ENCODE data around the gene CEACAM19. TPM values are rescaled to one million over a fixed set of nuclear protein-coding genes. Genes with fewer than 3 reads are reported as not detected.

Gene CEACAM19
- total and polyA plus RNA-seq, 2 of the 8 experiments (the other 6 are each of a cell fraction or from before 2014, with no cell fraction given): 3.1 to 3.4 TPM

DNA sequence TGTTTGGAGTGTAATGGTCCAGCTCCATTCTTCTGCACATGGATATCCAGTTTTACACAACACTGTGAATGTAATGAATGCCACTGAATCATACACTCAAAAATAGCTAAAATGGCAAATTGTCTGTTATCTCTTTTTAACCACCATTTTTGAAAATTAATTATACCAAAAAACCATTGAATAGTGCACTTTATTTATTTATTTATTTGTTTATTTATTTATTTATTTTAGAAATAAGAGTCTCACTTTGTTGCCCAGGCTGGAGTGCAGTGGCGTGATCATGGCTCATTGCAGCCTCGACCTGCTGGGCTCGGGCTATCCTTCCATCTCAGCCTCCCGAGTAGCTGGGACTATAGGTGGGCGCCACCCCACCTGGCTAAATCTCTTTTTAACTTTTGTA, 7.3 kb upstream of the CEACAM19 start:
- Histone ChIP-seq H3K4ac (replicated peaks; ENCODE audit: insufficient read length, low read depth, low read length) (no peak overlapping the region), H4K20me1 (replicated peaks in 1 of 2; ENCODE audit: control insufficient read depth in 1 of 2, insufficient read depth in 2 of 2, low read length in 2 of 2) (no peaks in the 10 kb centered on the region)
- no peak for TF ChIP-seq RAD21 (IDR thresholded peaks at IDR 0.05 in 1 of 2, conservative IDR thresholded peaks at IDR 0.05 in 1 of 2; ENCODE audit: low read depth in 2 of 2, low read length in 2 of 2)
- no peak for TF ChIP-seq TAF1 (IDR thresholded peaks at IDR 0.05; ENCODE audit: low read depth, low read length)

More for the DNA sequence above, 7.3 kb upstream of the CEACAM19 start:
- Histone ChIP-seq H2BK5ac (ENCODE audit: low read depth, low read length) (no peak overlapping the region), H3K23ac (ENCODE audit: insufficient read length) (no peak overlapping the region), H3K4me2 (ENCODE audit: insufficient read depth in 1 of 2, low read depth in 2 of 2, low read length in 2 of 2) (no peak overlapping the region), H2AK5ac (ENCODE audit: low read depth, low read length) (no peak overlapping the region), H2BK12ac (ENCODE audit: low read depth, low read length) (no peak overlapping the region), H3K4me3 (ENCODE audit: extremely low read depth in 1 of 4, insufficient read depth in 2 of 4, low read depth in 3 of 4, low read length in 4 of 4) (no peak overlapping the region), H3K4me1 (replicated peaks in 1 of 4; ENCODE audit: control insufficient read depth in 3 of 4, insufficient read depth in 4 of 4, low read length in 3 of 4) (no peaks in the 10 kb centered on the region; a peak in 2 of 7 replicates), H2BK120ac (replicated peaks; ENCODE audit: low read depth, low read length) (no peak overlapping the region), H4K8ac (ENCODE audit: extremely low read depth, insufficient read depth, low read length) (no peak overlapping the region), H3K56ac (replicated peaks; ENCODE audit: insufficient read length, low read depth, low read length) (no peak overlapping the region), H3K79me1 (ENCODE audit: low read depth, low read length) (no peaks in the 10 kb centered on the region), H4K91ac (replicated peaks; ENCODE audit: insufficient read length, low read length) (no peak overlapping the region), H3K23me2 (ENCODE audit: low read depth, low read length) (no peaks in the 10 kb centered on the region), H3K27ac (ENCODE audit: low read depth, low read length) (no peak overlapping the region), H3K36me3 (ENCODE audit: control insufficient read depth in 2 of 4, insufficient read depth in 4 of 4, low read length in 3 of 4) (peaks cover 2 to 24% (median 7%) of the 10 kb centered on the region in 4 experiments; a peak in 5 of 8 replicates), H3K79me2 (ENCODE audit: control insufficient read depth in 1 of 2, insufficient read depth in 2 of 2, low read length in 2 of 2) (no peaks in the 10 kb centered on the region), H2AFZ (ENCODE audit: low read length) (no peak overlapping the region), H2BK20ac (ENCODE audit: low read length) (no peak overlapping the region), H4K5ac (ENCODE audit: insufficient read length, low read depth, low read length) (no peak overlapping the region), H2BK15ac (ENCODE audit: low read length) (no peak overlapping the region), H3K14ac (ENCODE audit: insufficient read length) (no peak overlapping the region), H3K27me3 (replicated peaks in 1 of 4; ENCODE audit: control insufficient read depth in 3 of 4, extremely low read depth in 1 of 4, insufficient read depth in 3 of 4, low read length in 3 of 4) (no peaks in the 10 kb centered on the region), H3K18ac (ENCODE audit: extremely low read depth, low read length) (no peak overlapping the region), H3K9ac (replicated peaks in 1 of 4; ENCODE audit: extremely low read depth in 1 of 4, low read depth in 3 of 4, low read length in 3 of 4) (no peak overlapping the region), H3K9me3 (ENCODE audit: insufficient read depth in 2 of 2, low read depth in 1 of 2, low read length in 1 of 2) (no peaks in the 10 kb centered on the region)
- ChIA-PET POLR2A (ENCODE audit: partially characterized antibody) (interaction anchor here (0.5 to 2.2 kb wide), 4 partner anchors 9 to 93 kb away, joined by 3 to 6 read pairs (median 5); no protein-coding TSS in a partner anchor), CTCF (ENCODE audit: partially characterized antibody) (interaction anchor here (0.6 to 13.3 kb wide), 10 partner anchors 8 to 119 kb away, joined by 3 to 126 read pairs (median 4); no protein-coding TSS in a partner anchor)
- FAIRE-seq (no peak), DNase-seq (ENCODE audit: low read depth in 1 of 2, low spot score in 2 of 2) (no peak)
- WGBS, 2 experiments (ENCODE audit: extremely low coverage in 1 of 2, insufficient coverage in 1 of 2, insufficient read length in 1 of 2, insufficient replicate concordance in 2 of 2, low coverage in 1 of 2, low lambda C conversion rate in 2 of 2, missing lambda C conversion rate in 1 of 2): 90% methylated on average over 5 of the region's 5 CpGs; no CpG with 5 or more reads in 1 of the 2 experiments
